ENCODE measurements around the gene CPLANE2.
"Not testable (repeated sequence)": the region's sequence is repeated elsewhere in the genome, so short reads cannot be mapped to it uniquely, and the experiment has no call there.

The CPLANE2 gene

GRCh38 chr1:16248603-16249516 lies 11.9 kb upstream of the CPLANE2 start:
- peak; percentile 50 for DNase-seq

DNA sequence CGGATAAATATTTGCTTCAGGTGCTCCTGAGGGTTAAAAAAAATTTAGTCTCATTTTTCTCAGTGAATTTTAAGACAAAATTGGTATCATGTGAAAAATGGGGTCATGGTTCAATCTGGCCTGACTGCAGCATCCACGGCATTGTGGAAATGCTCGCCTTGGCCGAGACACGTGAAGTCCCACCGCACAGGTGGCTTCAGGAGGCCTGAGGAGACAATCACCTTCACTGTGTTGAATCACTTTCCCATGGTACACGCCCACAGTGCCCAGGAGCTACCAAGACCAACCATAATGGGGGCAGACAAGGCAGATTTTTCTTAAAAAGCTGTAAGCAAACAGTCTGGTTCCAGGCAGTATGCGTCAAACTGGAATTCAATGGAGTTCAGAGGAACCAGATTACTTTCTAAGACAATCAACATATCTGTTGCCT lies 11.0 kb upstream of the CPLANE2 start:
- no peak for DNase-seq

DNA sequence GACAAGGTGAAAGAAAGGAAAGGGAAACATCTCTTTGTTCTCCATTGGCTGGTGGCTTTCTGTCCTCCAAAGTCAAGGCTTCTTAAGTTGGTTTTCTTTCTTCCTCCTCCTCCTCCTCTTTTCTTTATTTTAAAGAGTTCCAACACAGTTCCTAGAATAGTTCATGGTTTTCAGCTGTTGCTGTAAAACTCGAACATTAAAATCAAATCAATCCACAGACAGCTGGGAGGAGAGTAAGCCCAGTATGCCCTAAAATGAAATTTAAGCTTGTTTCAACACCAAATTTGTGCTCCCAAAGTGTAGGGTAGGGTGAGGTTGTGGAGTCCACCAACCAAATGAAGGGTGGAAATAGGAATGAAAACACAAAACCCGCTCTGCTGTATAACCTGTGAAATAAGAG lies 10.5 kb upstream of the CPLANE2 start:
- DNase-seq: no peak

DNA sequence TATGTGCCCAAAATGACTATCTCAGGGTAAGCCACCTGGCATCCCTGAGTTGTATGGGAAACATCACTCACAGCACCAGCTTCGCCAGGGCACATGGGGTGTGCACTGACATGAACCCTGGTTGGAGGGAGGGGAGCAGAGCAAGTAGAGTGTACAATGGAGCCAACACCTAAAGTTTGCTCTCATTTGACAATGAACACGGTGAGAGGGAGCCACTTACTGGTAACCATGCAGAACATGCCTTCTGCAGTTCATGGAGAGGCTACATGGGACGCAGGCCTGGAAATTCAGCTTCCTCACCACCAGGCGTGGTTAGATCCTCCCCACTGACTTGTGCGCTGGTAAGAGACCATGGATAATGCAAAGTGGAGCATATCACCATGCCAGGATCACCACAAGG lies 10.0 kb upstream of the CPLANE2 start:
- DNase-seq: no peak

- not testable (repeated sequence) for DNase-seq
Measured at GRCh38 chr1:16246239-16246638, 9.3 kb upstream of the CPLANE2 start.

GRCh38 chr1:16245476-16246196 lies 8.7 kb upstream of the CPLANE2 start:
- no peak for DNase-seq

DNA sequence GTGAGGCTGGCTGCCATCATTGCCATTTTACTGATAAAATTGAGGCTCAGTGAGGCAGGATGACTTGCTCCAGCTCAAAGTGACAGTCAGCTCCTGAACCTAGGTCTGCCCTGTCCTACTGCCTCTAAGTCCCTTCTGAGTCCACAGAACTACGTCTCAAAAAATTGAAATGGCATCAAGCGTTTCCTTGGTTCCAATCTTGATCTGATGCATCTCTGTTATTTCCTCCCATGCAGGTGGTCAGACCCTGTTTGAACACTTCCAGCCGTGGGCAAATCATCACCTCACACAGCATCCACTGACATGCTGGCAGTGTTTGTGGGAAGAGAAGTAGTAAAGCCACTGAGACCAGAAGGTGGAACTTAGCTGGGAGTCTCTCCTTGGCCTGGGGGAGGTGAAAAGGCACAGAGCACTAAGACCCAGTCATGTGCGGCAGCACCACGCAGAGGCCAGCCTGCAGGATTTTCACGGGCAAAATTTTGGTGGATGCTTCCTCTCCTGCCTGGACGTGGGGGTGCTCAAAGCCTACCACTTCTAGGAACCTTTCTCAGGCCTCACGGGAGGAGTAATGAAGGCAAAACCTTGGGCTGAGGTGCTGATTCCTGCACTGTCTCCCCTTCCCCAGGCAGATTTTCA lies 7.8 kb upstream of the CPLANE2 start:
- DNase-seq: no peak

- peak; percentile 45 for DNase-seq
Measured at GRCh38 chr1:16243936-16244649, 7.1 kb upstream of the CPLANE2 start.

- DNase-seq: no peak
Measured at GRCh38 chr1:16243215-16243610, 6.2 kb upstream of the CPLANE2 start.

- DNase-seq: no peak
Measured at GRCh38 chr1:16242556-16243214, 5.7 kb upstream of the CPLANE2 start.

DNA sequence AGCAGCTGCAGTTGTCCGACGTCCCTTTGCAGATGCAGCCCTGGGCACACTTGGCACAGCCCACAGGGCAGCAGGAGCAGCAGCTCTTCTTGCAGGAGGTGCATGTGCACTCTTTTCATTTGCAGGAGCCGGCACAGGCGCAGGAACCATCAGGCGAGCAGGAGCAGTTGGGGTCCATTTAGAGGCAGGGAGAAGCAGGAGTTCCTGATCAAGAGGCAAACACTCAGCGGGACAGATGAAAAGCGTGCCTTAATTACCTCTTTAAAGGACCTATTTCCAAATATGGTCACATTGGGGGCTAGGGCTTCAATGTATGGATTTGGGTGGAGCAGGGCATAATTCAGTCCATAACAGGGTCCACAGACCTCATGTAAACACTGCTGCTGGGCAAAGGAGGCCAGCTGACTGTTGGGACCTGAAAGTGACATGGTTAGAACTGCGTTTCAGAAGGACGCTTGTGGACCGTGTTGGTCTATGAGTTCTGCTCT lies 4.3 kb upstream of the CPLANE2 start:
- DNase-seq: no peak

DNA sequence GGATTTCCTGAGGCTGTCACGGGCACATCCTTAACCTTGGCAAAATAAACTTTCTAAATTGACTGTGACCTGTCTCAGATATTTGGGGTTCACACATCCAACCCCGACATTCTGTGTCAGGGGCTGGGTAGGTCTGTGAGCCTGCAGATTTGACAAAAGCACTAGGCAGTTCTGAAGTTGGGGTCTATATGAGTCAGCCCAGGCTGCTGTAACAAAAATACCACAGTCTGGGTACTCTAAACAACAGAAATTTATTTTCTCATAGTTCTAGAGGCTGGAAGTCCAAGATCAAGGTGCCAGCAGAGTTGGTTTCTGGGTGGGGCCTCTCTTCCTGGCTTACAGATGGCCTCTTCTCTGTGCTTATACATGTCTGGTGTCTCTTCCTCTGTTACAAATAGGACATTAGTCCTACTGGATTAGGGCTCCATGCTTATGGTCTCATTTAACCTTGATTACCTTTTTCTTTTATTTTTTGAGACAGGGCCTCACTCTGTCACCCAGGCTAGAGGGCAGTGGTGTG lies 3.0 kb upstream of the CPLANE2 start:
- no peak for DNase-seq

DNA sequence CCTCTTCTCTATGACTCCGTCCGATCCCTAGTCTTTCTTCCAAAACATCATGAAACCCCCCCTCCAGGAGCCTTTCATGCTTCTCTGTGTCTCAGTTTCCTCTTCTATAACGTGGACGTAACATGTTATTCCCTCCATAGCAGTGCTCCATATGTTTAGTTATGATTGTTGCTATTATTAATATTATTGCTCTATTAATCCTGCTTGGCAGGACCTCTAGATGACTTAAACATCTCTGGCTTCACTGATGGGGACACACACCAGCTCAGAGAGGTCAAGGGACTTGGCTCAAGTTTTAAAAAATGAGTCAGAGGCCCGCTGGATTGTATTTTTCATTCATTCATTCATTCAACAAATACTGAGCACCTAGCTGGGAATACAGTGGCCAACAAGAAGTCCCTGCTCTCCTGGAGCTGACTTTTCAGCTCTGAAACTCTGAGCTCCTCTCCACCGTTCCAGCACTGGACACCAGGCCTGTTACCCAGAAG lies 404 bp upstream of the CPLANE2 start:
- no peak for DNase-seq

DNA sequence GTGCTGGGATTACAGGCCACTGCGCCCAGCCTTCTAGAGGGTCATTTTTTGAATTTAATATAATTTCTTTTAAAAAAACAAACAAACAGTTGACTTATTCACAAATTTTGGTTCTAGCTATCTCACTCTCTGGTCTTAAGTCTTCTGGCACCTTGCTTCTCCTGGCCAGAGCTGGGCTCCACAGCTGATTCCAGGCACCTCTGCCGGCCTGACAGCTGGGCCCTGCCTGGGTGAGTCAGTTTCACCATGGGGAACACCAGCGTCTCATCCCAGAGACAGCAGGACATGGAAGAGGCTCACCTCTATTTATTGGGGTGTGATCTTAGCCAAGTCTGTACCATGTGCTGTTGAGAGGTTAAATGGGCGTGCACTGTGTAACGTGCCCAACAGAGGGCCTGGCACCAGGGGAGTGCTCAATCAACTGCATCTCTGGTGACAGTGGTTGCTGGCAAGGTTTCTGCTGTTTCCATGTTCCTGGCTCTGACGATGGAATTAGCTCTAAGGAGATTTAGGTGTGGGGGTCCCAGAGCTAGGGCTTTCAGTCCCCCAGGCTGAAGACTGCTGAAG lies 956 bp downstream of the CPLANE2 start:
- no peak for DNase-seq

- DNase-seq: no peak
Measured at GRCh38 chr1:16235347-16235746, 1.6 kb downstream of the CPLANE2 start.

DNA sequence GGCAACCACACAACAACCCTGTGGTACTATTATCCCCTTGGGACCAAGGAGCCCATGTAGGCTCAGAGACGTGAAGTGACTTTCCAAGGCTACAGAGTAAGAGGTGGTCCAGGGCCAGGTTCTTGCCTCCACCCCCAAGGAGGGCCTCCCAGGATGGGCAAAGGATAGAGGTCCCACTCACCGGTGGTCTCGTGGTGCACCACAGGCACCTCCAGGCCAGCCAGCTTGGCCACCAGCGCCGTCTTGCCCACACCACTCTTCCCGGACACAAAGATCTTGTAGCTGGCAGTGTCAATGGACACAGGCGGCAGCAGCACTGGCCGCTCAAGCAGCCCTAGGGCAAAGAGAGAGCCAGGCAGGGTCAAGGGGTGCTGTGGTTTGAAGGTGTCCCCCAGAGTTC lies 3.6 kb downstream of the CPLANE2 start:
- no peak for DNase-seq

DNA sequence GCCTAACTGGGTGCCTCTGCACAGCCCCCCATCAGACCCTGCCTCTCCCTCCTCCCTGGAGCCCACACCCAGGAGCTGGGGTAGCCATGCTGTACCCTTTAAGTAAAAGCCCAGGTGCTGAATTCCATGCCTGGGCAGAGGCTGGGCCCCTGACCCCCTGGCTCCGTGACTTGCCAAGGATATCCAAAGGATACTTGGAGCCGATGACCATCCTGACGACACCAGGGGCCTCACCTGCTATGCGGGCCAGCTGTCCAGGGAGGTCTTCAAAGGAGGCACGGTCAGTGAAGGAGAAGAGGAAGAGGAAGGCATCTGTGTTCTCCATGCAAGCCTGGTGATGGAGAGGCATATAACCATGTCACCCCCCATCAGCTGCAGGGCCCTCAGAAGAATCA lies 4.7 kb downstream of the CPLANE2 start:
- no peak for DNase-seq

DNA sequence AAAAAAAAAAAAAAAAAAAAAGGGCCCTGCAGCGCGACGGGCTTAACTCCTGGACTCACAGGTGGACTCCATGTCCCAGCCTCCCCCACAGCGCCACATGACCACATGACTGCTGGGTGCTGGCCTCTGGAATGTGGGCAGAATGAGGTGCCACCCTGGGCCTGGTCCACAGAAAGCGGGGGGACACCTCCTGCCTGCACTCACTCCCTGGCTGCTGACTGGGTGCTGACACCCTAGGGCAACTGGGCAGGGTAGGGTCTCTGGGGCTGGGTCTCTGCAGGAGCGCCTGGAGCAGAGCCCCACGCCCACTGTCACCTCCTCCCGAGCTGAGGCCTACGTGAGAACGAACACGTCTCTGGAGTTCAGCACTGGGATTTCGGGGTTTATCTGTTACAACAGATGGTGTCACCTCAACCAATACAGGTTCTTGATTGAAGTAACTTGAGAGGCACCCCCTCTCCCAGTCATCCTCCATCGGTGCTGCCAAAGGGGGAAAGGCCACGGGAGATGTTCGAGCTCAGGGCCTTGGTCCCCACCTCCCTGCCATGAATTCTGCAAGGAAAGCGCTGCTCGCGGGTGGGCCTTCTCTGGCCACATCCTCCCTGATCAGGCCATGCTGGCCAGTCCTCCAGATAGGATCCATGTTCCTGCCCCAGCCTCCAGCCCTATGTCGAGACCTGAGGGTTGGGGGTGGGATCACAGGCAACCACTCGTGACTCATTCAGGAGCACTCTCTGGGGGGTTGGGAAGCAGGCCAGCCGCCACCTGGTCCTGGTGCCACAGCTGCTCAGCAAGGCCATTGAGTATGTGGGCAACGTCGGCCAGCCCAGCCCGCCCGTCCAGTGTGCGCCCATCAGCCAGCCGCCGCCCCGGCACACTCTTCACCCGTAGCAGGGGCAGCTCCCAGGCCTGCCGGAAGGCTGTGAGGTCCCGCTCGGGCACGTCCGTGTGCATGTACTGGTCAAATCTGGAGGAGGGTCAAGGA lies 5.4 kb downstream of the CPLANE2 start:
- DNase-seq: no peak

DNA sequence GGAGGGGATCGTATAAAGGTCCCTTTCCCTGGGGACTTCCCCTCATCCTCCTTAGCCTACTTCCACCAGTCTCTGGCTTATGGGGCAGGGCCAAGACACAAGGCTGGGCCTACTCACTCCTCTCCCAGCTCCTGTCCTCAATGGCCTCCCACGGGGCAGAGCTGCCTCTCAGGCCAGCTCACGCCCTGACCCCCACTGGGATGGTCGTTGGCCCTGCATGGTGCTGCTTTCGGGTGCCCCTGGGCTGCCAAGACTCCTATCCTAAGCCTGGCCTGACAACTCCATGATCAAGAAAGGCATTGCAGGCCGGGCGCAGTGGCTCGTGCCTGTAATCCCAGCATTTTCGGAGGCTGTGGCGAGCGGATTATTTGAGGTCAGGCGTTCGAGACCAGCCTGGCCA lies 6.2 kb downstream of the CPLANE2 start:
- DNase-seq: no peak

Measured in GDM1 (cell line).